H1 (cell line): Measurements from ENCODE around the gene PI4K2A. TPM values are rescaled to one million over a fixed set of nuclear protein-coding genes. Genes with fewer than 3 reads are reported as not detected.

Experiments
- ATF3 ChIP-seq: IDR thresholded peaks from 2 replicates; pipeline ENCODE4 v1.6.1; 2011; ENCODE audit warnings: low read depth, mild to moderate bottlenecking, low read length; ENCODE audit not compliant: insufficient read depth
- CTBP2 ChIP-seq: IDR thresholded peaks from 2 replicates; pipeline ENCODE4 v1.7.0; 2011; ENCODE audit warnings: borderline replicate concordance, mild to moderate bottlenecking, moderate library complexity, mixed read lengths, low read length; ENCODE audit not compliant: insufficient read depth, insufficient read length
- CTCF ChIP-seq, 3 experiments: IDR thresholded peaks; 1 replicate in 2 of 3; 2 replicates in 1 of 3; pipeline versions ENCODE4 v1.5.1 to v1.6.1; 2011; ENCODE audit warnings: low read length in 3 of 3, mild to moderate bottlenecking in 3 of 3, inconsistent platforms in 2 of 3, low read depth in 1 of 3, moderate library complexity in 1 of 3; ENCODE audit not compliant: insufficient read depth in 1 of 3; ENCODE audit errors: control extremely low read depth in 1 of 3
- FOSL1 ChIP-seq: IDR thresholded peaks from 2 replicates; pipeline ENCODE4 v1.6.1; 2011; ENCODE audit warnings: mild to moderate bottlenecking, low read depth, low read length, moderate library complexity; ENCODE audit not compliant: insufficient read depth
- GABPA ChIP-seq: IDR thresholded peaks from 2 replicates; pipeline ENCODE4 v1.6.1; 2011; ENCODE audit warnings: mild to moderate bottlenecking, low read length, moderate library complexity, borderline replicate concordance; ENCODE audit not compliant: insufficient read depth
- HDAC2 ChIP-seq, 2 experiments: fragments of 300-600 bp in 1 of 2; sonication (generic) in 1 of 2; IDR thresholded peaks; 2 replicates each; pipeline ENCODE4 v1.6.1; 2011 to 2012; ENCODE audit warnings: low read depth in 2 of 2, low read length in 2 of 2, mild to moderate bottlenecking in 2 of 2, moderate library complexity in 2 of 2, borderline replicate concordance in 1 of 2, inconsistent platforms in 1 of 2
- JUN ChIP-seq: IDR thresholded peaks from 2 replicates; pipeline ENCODE4 v1.6.1; 2011; ENCODE audit warnings: low read depth, mild to moderate bottlenecking, improper control_type of control experiment, low read length
- KDM4A ChIP-seq: IDR thresholded peaks from one replicate; pipeline ENCODE4 v1.7.1; 2012; ENCODE audit warnings: low read depth, mild to moderate bottlenecking, moderate library complexity, low read length, inconsistent platforms; ENCODE audit not compliant: severe bottlenecking
- KDM5A ChIP-seq: fragments of 200-600 bp; IDR thresholded peaks from 2 replicates; pipeline ENCODE4 v1.7.1; 2012; ENCODE audit warnings: mild to moderate bottlenecking, low read length, inconsistent platforms, mixed read lengths
- NRF1 ChIP-seq: IDR thresholded peaks from 2 replicates; pipeline ENCODE4 v1.6.1; 2011; ENCODE audit warnings: mild to moderate bottlenecking, low read depth, low read length, improper control_type of control experiment
- PHF8 ChIP-seq: fragments of 200-600 bp; sonication (generic); conservative IDR thresholded peaks from 2 replicates; pipeline ENCODE4 v1.7.1; 2012; ENCODE audit warnings: low read depth, mild to moderate bottlenecking, inconsistent platforms, low read length, moderate library complexity
- RBBP5 ChIP-seq: IDR thresholded peaks from 2 replicates; pipeline ENCODE4 v1.7.1; 2012; ENCODE audit warnings: low read depth, mild to moderate bottlenecking, inconsistent platforms, low read length, moderate library complexity, borderline replicate concordance
- RFX5 ChIP-seq: IDR thresholded peaks from 2 replicates; pipeline ENCODE4 v1.6.1; 2011; ENCODE audit warnings: low read depth, low read length, improper control_type of control experiment, borderline replicate concordance
- RNF2 ChIP-seq: fragments of 200-900, 300-1000 bp; sonication (generic); IDR thresholded peaks from 2 replicates; pipeline ENCODE4 v1.7.1; 2016; ENCODE audit warnings: borderline replicate concordance, low read depth, mild to moderate bottlenecking, antibody characterized with exemption, low read length; ENCODE audit not compliant: poor library complexity, severe bottlenecking; ENCODE audit errors: missing control alignments
- SIN3A ChIP-seq, 2 experiments: IDR thresholded peaks in 1 of 2; conservative IDR thresholded peaks in 1 of 2; 2 replicates each; pipeline ENCODE4 v1.6.1; 2011 to 2012; ENCODE audit warnings: low read length in 2 of 2, improper control_type of control experiment in 1 of 2, low read depth in 1 of 2, mild to moderate bottlenecking in 1 of 2
- TAF1 ChIP-seq: IDR thresholded peaks from 2 replicates; pipeline ENCODE4 v1.6.1; 2011; ENCODE audit warnings: mild to moderate bottlenecking, low read depth, low read length
- TBP ChIP-seq: IDR thresholded peaks from 2 replicates; pipeline ENCODE4 v1.6.1; 2011; ENCODE audit warnings: low read depth, low read length, improper control_type of control experiment
- ZNF274 ChIP-seq: IDR thresholded peaks from 2 replicates; pipeline ENCODE4 v1.7.0; 2012; ENCODE audit warnings: low read length, borderline replicate concordance; ENCODE audit errors: extremely low read depth
- polyA plus RNA-seq, 7 experiments: library from polyadenylated mRNA; depleted of rRNA in 3 of 7; stranded (reverse) in 5 of 7; unstranded in 2 of 7; fragments of >200 nt in 5 of 7; fragments of 200-250 nt in 2 of 7; gene quantifications; 1 replicate in 5 of 7; 2 replicates in 1 of 7; 4 replicates in 1 of 7; pipeline versions ENCODE4 v1.2.1 to v1.2.3, GENCODE V29; 2011 to 2013; ENCODE audit warnings: missing spikeins in 2 of 7, mixed read lengths in 2 of 7
- total RNA-seq: library from RNA; stranded (reverse); fragmentation: NEBNext Ultra II Directional; extraction: Animal tissue kit (Norgen Biotek cat#: 25700); gene quantifications from 2 replicates; pipeline ENCODE4 v1.2.1, GENCODE V29; 2021

PI4K2A gene
- total and polyA plus RNA-seq, 2 of the 8 experiments (the other 6 are each of a cell fraction or from before 2014, with no cell fraction given) = 20.7 to 21.9 TPM

- TF ChIP-seq CTCF (IDR thresholded peaks at IDR 0.05; ENCODE audit: control extremely low read depth in 1 of 3, insufficient read depth in 1 of 3, low read depth in 1 of 3, low read length in 3 of 3) = no peak
- no peak for TF ChIP-seq ZNF274
- TF ChIP-seq FOSL1 = no peak
- TF ChIP-seq ATF3 = no peak
- TF ChIP-seq KDM5A = no peak
- TF ChIP-seq PHF8 = no peak
- no peak for TF ChIP-seq RNF2
- no peak for TF ChIP-seq CTBP2
- TF ChIP-seq RBBP5 = no peak; the same call in none of the 2 replicates
- peak; percentile 44 for TF ChIP-seq TBP
- TF ChIP-seq JUN = no peak
- TF ChIP-seq RFX5 = no peak
- peak in 1 of 2 experiments; percentile 71; a peak in 2 of 4 replicates for TF ChIP-seq SIN3A (conservative IDR thresholded peaks at IDR 0.05 in 1 of 2, IDR thresholded peaks at IDR 0.05 in 1 of 2; ENCODE audit: low read depth in 1 of 2, low read length in 2 of 2)
- TF ChIP-seq GABPA = no peak
- no peak for TF ChIP-seq NRF1
- TF ChIP-seq TAF1 = peak; percentile 53; the same call in 1 of the 2 replicates
- TF ChIP-seq KDM4A = peak; percentile 64
- TF ChIP-seq HDAC2 (IDR thresholded peaks at IDR 0.05; ENCODE audit: borderline replicate concordance in 1 of 2, low read depth in 2 of 2, low read length in 2 of 2) = no peak
Measured at GRCh38 chr10:97714401-97715258, 74.2 kb downstream of the PI4K2A start (continued).
